ENCODE measurements around the gene NKIRAS1. TPM values are rescaled to one million over a fixed set of nuclear protein-coding genes. Genes with fewer than 3 reads are reported as not detected.

The NKIRAS1 gene
- polyA plus RNA-seq, 1 donor, result 7.3 TPM

DNA sequence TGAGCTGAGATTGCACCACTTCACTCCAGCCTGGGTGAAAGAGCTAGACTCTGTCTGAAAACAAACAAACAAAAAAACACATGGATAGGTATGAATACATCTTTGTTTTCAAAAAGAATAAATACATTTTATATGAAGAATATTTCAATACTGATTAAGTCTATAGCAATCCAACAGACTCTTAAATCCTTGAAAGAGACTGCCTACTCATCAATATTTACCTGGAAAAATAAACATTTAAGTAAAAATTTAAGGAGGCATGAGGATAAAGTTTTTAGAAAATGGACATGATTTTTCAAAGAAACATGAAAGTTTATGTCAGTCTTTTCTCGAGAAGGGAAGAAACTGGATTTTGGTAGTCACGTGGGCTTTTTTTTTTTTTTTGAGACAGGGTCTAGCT, 5.4 kb downstream of the NKIRAS1 start:
- Histone ChIP-seq H3K27me3 (ENCODE audit: control insufficient read depth, insufficient read depth, low read length) (no peaks in the 10 kb centered on the region), H3K4me3 (ENCODE audit: low read length) (no peak overlapping the region), H3K9me3 (ENCODE audit: control insufficient read depth, low read depth, low read length) (no peaks in the 10 kb centered on the region), H3K36me3 (ENCODE audit: control insufficient read depth, insufficient read depth, low read length) (peaks cover 11% of the 10 kb centered on the region), H3K4me1 (ENCODE audit: control insufficient read depth, insufficient read depth, low read length) (peaks cover 6% of the 10 kb centered on the region), H3K27ac (ENCODE audit: low read length) (no peak overlapping the region)
- WGBS (ENCODE audit: insufficient coverage, low lambda C conversion rate), result 100% methylated on average over 1 of the region's 2 CpGs
- DNase-seq, result no peak

DNA sequence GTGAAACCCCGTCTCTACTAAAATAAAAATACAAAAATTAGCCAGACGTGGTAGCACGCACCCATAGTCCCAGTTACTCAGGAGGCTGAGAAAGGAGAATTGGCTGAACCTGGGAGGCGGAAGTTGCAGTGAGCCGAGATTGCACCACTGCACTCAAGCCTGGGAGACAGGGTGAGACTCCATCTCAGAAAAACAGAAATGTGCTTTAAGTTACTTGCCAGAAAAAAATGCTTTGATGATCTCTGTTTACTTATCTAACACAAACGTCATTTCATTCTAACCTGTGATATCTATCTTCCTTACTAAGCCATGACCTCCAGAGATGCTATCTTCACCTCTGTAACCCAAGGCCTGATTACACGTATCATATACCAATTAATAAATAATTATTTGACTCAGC, 7.4 kb downstream of the NKIRAS1 start:
- 92% methylated on average over 2 of the region's 7 CpGs for WGBS (ENCODE audit: insufficient coverage, low lambda C conversion rate)
- Histone ChIP-seq H3K27me3 (ENCODE audit: control insufficient read depth, insufficient read depth, low read length) (no peaks in the 10 kb centered on the region), H3K4me1 (ENCODE audit: control insufficient read depth, insufficient read depth, low read length) (no peaks in the 10 kb centered on the region)

DNA sequence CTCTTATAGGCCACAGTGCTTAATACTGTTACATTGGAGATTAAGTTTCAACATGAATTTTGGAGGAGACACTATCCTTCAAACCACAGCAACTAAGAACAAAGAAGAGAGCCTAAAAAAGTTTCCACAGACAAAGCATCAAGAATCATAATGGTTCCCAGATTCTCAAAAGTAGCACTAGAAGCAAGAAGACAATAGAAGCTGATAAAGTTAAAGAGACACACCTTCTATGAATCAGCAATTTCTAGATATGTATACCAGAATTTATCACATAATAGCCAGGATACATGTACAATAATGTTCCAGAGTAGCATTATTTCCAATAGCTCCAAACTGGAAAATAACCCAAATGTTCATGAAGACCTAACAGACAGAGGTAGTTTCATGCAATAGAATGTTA, 12.2 kb downstream of the NKIRAS1 start:
- no peaks in the 10 kb centered on the region for H3K27me3 ChIP-seq (ENCODE audit: control insufficient read depth, insufficient read depth, low read length)
- DNase-seq, result no peak
- H3K27ac ChIP-seq (ENCODE audit: low read length), result no peak overlapping the region
- H3K9me3 ChIP-seq (ENCODE audit: control insufficient read depth, low read depth, low read length), result no peaks in the 10 kb centered on the region
- H3K36me3 ChIP-seq (ENCODE audit: control insufficient read depth, insufficient read depth, low read length), result peaks cover 18% of the 10 kb centered on the region
- H3K4me3 ChIP-seq (ENCODE audit: low read length), result no peak overlapping the region
- H3K4me1 ChIP-seq (ENCODE audit: control insufficient read depth, insufficient read depth, low read length), result no peaks in the 10 kb centered on the region

More for the DNA sequence above, 7.4 kb downstream of the NKIRAS1 start:
- DNase-seq, result no peak
- H3K36me3 ChIP-seq (ENCODE audit: control insufficient read depth, insufficient read depth, low read length), result peaks cover 12% of the 10 kb centered on the region
- H3K27ac ChIP-seq (ENCODE audit: low read length), result no peak overlapping the region
- no peaks in the 10 kb centered on the region for H3K9me3 ChIP-seq (ENCODE audit: control insufficient read depth, low read depth, low read length)
- H3K4me3 ChIP-seq (ENCODE audit: low read length), result no peak overlapping the region

DNA sequence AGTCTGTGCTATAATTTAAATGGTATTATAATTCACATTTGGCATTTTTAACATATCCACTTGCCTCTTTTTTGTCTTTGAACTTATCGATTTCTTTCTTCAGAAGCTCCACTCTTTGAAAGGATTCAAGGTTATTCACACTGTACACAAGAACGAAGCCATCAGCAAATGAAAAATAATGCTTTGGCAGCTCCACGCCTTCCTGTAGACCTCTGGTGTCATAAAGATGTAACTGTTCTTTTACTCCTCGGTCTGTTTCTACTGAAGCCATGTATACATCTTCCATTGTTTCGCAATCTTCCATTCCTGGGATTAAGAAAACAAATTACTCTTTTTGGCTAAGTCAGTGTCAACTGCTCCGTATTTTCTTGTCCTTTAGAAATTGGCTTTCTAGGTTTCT, 16.0 kb downstream of the NKIRAS1 start:
- Histone ChIP-seq H3K36me3 (ENCODE audit: control insufficient read depth, insufficient read depth, low read length) (peaks cover 23% of the 10 kb centered on the region), H3K4me1 (ENCODE audit: control insufficient read depth, insufficient read depth, low read length) (no peaks in the 10 kb centered on the region), H3K27me3 (ENCODE audit: control insufficient read depth, insufficient read depth, low read length) (no peaks in the 10 kb centered on the region), H3K4me3 (ENCODE audit: low read length) (no peak overlapping the region), H3K27ac (ENCODE audit: low read length) (no peak overlapping the region), H3K9me3 (ENCODE audit: control insufficient read depth, low read depth, low read length) (no peaks in the 10 kb centered on the region)
- 83% methylated on average over 4 of the region's 6 CpGs for WGBS (ENCODE audit: insufficient coverage, low lambda C conversion rate)
- DNase-seq, result no peak

DNA sequence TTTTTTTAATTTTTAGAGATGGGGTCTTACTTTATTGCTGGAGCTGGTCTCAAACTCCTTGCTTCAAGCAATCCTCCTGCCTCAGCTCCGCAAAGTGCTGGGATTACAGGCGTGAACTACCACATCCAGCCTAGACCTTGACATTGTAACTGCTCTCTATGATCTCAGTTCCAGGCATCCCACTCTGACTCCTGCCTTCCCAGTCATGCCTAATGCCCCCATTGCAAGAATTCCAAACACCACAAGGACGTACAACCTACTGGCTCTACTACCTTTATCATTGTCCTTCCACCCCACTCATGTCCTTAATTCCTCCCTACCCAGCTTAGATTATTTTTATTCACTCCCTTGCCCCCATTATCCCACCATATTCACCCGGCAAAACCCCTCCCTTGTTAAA, 21.6 kb downstream of the NKIRAS1 start:
- WGBS (ENCODE audit: insufficient coverage, low lambda C conversion rate), result 100% methylated on average over 2 of the region's 4 CpGs
- Histone ChIP-seq H3K36me3 (ENCODE audit: control insufficient read depth, insufficient read depth, low read length) (peaks cover 32% of the 10 kb centered on the region), H3K9me3 (ENCODE audit: control insufficient read depth, low read depth, low read length) (no peaks in the 10 kb centered on the region), H3K27me3 (ENCODE audit: control insufficient read depth, insufficient read depth, low read length) (no peaks in the 10 kb centered on the region), H3K27ac (ENCODE audit: low read length) (no peak overlapping the region), H3K4me3 (ENCODE audit: low read length) (no peak overlapping the region), H3K4me1 (ENCODE audit: control insufficient read depth, insufficient read depth, low read length) (no peaks in the 10 kb centered on the region)
- no peak for DNase-seq

DNA sequence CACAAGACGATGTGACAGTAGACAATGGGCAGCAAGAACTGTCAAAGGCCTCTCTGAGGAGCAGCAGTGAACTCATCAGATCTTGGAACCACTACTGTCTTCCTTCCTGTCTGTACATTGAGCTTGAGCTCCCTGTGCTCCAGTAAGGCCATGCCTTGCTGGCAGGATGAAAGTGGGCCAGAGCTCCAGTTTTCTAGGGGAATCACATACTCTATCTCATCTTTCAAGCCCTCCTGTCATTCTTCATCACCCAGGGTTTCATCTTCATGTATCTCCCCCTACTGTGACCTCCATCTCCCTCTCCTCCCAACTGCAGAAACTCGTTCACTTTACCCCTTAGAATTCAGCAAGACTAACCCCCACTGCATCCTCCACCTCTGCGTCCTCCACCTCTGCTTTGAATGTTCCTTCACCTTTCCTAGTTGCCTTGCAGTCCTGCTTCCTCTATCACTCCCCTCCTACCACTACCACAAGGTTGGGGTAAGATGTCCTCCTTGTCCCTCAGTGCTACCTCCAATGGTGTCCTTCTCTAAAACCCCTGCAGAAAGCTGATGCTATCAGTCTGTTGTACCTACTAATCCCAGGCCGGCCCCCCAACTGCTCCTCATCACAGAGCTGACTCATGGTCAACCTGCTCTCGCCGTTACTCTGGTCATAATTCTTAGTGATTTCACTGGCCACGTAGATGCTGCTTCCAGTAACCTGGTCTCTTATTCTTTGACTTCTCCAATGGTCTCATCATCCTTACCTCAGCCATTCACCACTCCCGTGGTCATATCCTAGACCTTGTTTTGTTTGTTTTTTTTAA, 22.3 kb downstream of the NKIRAS1 start:
- Histone ChIP-seq H3K4me3 (ENCODE audit: low read length) (no peak overlapping the region), H3K36me3 (ENCODE audit: control insufficient read depth, insufficient read depth, low read length) (peaks cover 36% of the 10 kb centered on the region), H3K4me1 (ENCODE audit: control insufficient read depth, insufficient read depth, low read length) (no peaks in the 10 kb centered on the region), H3K27ac (ENCODE audit: low read length) (no peak overlapping the region), H3K27me3 (ENCODE audit: control insufficient read depth, insufficient read depth, low read length) (no peaks in the 10 kb centered on the region), H3K9me3 (ENCODE audit: control insufficient read depth, low read depth, low read length) (no peaks in the 10 kb centered on the region)
- DNase-seq, result no peak
- WGBS (ENCODE audit: insufficient coverage, low lambda C conversion rate), result 81% methylated on average over 3 of the region's 8 CpGs

DNA sequence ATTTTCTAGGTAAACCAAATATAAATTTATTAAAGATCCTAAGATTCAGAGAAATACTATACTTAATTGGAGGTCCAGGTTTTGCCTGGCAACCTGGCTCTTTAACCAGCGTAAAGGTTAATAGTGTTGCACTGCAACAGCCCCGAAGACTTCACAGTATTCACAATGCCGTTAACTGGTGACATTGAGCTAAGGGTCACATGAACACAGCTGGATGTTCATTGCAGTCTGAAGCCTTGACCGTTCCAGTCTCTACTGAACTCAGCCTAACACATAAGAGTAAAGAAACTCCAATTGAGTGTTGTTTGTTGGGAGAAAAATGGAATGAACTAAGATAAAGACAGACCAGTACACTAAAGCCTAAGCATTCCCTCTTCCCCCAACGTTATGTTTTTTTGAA, 26.8 kb downstream of the NKIRAS1 start:
- Histone ChIP-seq H3K27me3 (ENCODE audit: control insufficient read depth, insufficient read depth, low read length) (no peaks in the 10 kb centered on the region), H3K9me3 (ENCODE audit: control insufficient read depth, low read depth, low read length) (no peaks in the 10 kb centered on the region), H3K27ac (ENCODE audit: low read length) (no peak overlapping the region), H3K4me3 (ENCODE audit: low read length) (no peak overlapping the region), H3K4me1 (ENCODE audit: control insufficient read depth, insufficient read depth, low read length) (no peaks in the 10 kb centered on the region), H3K36me3 (ENCODE audit: control insufficient read depth, insufficient read depth, low read length) (peaks cover 32% of the 10 kb centered on the region)
- no peak for DNase-seq
- WGBS (ENCODE audit: insufficient coverage, low lambda C conversion rate), result 90% methylated on average over 2 of the region's 5 CpGs

DNA sequence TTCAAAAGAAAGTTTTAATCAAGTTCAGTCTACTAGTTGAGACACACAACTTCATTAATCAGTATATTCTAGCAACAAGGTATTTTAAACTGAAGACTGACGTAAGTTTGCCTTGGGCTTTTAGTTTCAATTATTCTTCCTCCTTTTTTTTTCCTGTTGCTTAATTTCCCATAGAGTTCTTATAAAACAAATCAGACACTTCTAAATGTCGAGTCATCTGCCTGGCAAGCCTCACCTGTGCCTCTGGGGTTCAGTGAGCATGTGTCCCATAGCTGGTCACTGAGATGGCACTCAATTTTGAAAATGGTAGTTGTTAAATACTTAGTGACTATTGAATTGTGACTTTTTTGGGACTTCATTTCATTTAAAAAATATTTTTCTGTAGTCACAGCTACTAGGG, 27.4 kb downstream of the NKIRAS1 start:
- Histone ChIP-seq H3K27ac (ENCODE audit: low read length) (no peak overlapping the region), H3K36me3 (ENCODE audit: control insufficient read depth, insufficient read depth, low read length) (peaks cover 28% of the 10 kb centered on the region), H3K27me3 (ENCODE audit: control insufficient read depth, insufficient read depth, low read length) (no peaks in the 10 kb centered on the region), H3K4me1 (ENCODE audit: control insufficient read depth, insufficient read depth, low read length) (no peaks in the 10 kb centered on the region), H3K9me3 (ENCODE audit: control insufficient read depth, low read depth, low read length) (no peaks in the 10 kb centered on the region), H3K4me3 (ENCODE audit: low read length) (no peak overlapping the region)
- no CpG with 5 or more reads among the region's 2 CpGs for WGBS (ENCODE audit: insufficient coverage, low lambda C conversion rate)
- DNase-seq, result no peak

DNA sequence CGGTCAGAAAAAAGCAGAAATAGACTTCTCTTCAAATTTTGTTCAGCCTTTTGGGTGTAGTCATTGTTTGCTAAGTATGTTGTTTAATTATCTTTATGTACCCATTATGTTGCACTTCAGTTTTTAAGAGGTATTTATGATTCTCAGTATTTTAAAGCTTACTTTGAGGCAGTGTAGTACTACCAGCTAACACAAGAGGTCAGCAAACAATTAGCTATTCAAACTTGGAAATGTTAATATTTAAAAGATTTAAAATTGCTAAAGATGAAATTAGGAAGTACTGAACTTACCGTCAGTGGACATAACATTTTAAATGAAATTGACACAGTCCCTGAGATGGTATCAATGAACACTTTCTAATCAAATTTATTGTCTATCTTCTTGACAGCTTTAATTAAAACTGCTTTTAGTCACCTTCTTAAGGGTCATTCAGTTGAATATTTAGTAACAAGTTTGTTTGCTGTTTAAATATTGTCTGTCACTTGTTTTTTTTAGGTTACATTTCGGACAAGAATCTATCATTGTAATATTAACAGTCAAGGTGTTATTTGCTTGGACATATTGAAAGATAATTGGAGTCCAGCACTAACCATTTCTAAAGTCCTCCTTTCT, 28.1 kb downstream of the NKIRAS1 start:
- Histone ChIP-seq H3K27ac (ENCODE audit: low read length) (no peak overlapping the region), H3K4me1 (ENCODE audit: control insufficient read depth, insufficient read depth, low read length) (no peaks in the 10 kb centered on the region), H3K36me3 (ENCODE audit: control insufficient read depth, insufficient read depth, low read length) (peaks cover 25% of the 10 kb centered on the region), H3K4me3 (ENCODE audit: low read length) (no peak overlapping the region), H3K9me3 (ENCODE audit: control insufficient read depth, low read depth, low read length) (no peaks in the 10 kb centered on the region), H3K27me3 (ENCODE audit: control insufficient read depth, insufficient read depth, low read length) (no peaks in the 10 kb centered on the region)
- 27% methylated on average over 2 of the region's 3 CpGs for WGBS (ENCODE audit: insufficient coverage, low lambda C conversion rate)
- DNase-seq, result no peak

DNA sequence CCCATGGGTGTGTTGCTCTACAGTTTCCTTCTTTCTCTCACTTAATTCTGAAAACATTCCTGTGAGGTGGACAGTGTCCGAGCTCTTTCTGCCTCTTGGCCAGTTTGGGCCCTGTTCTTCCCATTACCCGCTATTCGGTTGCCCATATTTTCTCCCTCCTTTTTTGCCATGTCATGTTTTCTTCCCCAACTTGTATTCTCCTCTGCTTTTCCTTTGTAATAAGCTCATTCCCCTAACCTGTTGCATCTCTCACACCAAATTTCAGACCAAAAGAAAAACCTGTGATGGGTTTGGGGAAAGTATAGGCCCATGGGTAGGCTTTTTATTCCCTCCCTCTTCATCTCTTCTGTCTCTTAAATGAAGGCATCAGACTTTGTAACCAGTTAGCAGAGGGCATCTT, 30.5 kb downstream of the NKIRAS1 start:
- DNase-seq, result no peak
- H3K36me3 ChIP-seq (ENCODE audit: control insufficient read depth, insufficient read depth, low read length), result peaks cover 25% of the 10 kb centered on the region
- WGBS (ENCODE audit: insufficient coverage, low lambda C conversion rate), result 100% methylated on average over 2 of the region's 3 CpGs
- no peaks in the 10 kb centered on the region for H3K27me3 ChIP-seq (ENCODE audit: control insufficient read depth, insufficient read depth, low read length)
- no peaks in the 10 kb centered on the region for H3K4me1 ChIP-seq (ENCODE audit: control insufficient read depth, insufficient read depth, low read length)
- peaks cover 6% of the 10 kb centered on the region for H3K9me3 ChIP-seq (ENCODE audit: control insufficient read depth, low read depth, low read length)
- no peak overlapping the region for H3K27ac ChIP-seq (ENCODE audit: low read length)
- H3K4me3 ChIP-seq (ENCODE audit: low read length), result no peak overlapping the region

DNA sequence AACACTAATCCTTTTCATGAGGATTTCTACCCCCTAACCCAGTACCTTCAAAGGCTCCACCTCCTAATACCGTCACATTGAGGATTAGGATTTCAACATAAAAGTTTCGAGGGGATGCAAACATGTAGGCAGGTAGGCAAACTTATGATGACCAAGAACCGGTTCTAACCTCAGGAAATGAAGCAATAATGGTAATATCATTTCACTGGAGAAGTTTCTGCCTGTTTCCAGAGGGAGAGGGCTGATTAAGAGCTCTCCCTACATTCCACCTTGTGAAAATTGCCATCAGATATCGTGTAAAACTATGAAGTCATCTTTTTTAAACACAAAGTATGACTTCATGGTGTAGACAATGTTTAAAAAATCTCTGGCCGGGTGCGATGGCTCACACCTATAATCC, 31.6 kb downstream of the NKIRAS1 start:
- no peaks in the 10 kb centered on the region for H3K4me1 ChIP-seq (ENCODE audit: control insufficient read depth, insufficient read depth, low read length)
- WGBS (ENCODE audit: insufficient coverage, low lambda C conversion rate), result no CpG with 5 or more reads among the region's 6 CpGs
- no peak overlapping the region for H3K4me3 ChIP-seq (ENCODE audit: low read length)
- peaks cover 6% of the 10 kb centered on the region for H3K9me3 ChIP-seq (ENCODE audit: control insufficient read depth, low read depth, low read length)
- H3K36me3 ChIP-seq (ENCODE audit: control insufficient read depth, insufficient read depth, low read length), result peaks cover 22% of the 10 kb centered on the region
- H3K27me3 ChIP-seq (ENCODE audit: control insufficient read depth, insufficient read depth, low read length), result no peaks in the 10 kb centered on the region
- no peak for DNase-seq
- H3K27ac ChIP-seq (ENCODE audit: low read length), result no peak overlapping the region

Measured in large intestine (tissue), 3 donors.